HCT116 (cell line): ENCODE data around the gene WASL. TPM values are rescaled to one million over a fixed set of nuclear protein-coding genes. Genes with fewer than 3 reads are reported as not detected.

Experiments
- ATAC-seq: fragments of 200-7000 bp; cut with Tn5 transposase; 2 replicates; pipeline ENCODE4 v1.9.1; 2020; ENCODE audit warnings: mild to moderate bottlenecking, moderate library complexity
- BruUV-seq: library from RNA; stranded (reverse); fragments of 400-500 nt; replicated peaks from 2 replicates; lab custom pipeline; 2021; lab: Mats Ljungman, UMichigan
- CTCF ChIA-PET: fragments of 300-600 bp; sonication (Branson Sonifier 250); formaldehyde crosslinking; loops from one replicate; lab custom pipeline; 2021; ENCODE audit warnings: antibody characterized with exemption; lab: Charles Lee
- POLR2A ChIA-PET: fragments of 300-600, 350-600 bp; sonication (Branson Sonifier 250); formaldehyde crosslinking; loops from one replicate; lab custom pipeline; 2021; ENCODE audit warnings: antibody characterized with exemption; lab: Charles Lee
- RAD21 ChIA-PET, 2 experiments: fragments of 300-600 bp; sonication (Branson Sonifier 250); formaldehyde crosslinking; loops; one replicate each; lab custom pipeline; 2023; ENCODE audit warnings: low total read pairs in 2 of 2; ENCODE audit not compliant: uncharacterized antibody in 2 of 2, unreplicated experiment in 2 of 2, low non-redundant PET in 1 of 2; lab: Charles Lee
- DNase-seq: peaks from one replicate; pipeline ENCODE4 v3.0.0-alpha.2; 2010; ENCODE audit warnings: low read depth, low spot score
- H2AFZ ChIP-seq: fragments of 200-600 bp; shearing (Covaris generic), sonication (generic); 2 replicates; pipeline ENCODE4 v1.6.1; 2017; ENCODE audit warnings: low read depth, mixed run types, mixed read lengths, antibody characterized with exemption, low read length; ENCODE audit not compliant: poor library complexity, severe bottlenecking
- H3K27ac ChIP-seq: 2 replicates; pipeline ENCODE4 v1.5.1; 2012; ENCODE audit warnings: low read depth, low read length
- H3K27me3 ChIP-seq: fragments of 200-600 bp; sonication (generic); 2 replicates; pipeline ENCODE4 v1.6.1; 2016; ENCODE audit warnings: mixed run types, low read length, mixed read lengths; ENCODE audit not compliant: insufficient read depth
- H3K36me3 ChIP-seq, 2 experiments: fragments of 200-500 bp in 1 of 2; fragments of 200-600 bp in 1 of 2; sonication (Bioruptor generic) in 1 of 2; sonication (generic) in 1 of 2; 2 replicates each; pipeline versions ENCODE4 v1.5.1 to v1.6.1; 2014 to 2016; ENCODE audit warnings: low read length in 2 of 2, inconsistent platforms in 1 of 2, mixed read lengths in 1 of 2, mixed run types in 1 of 2; ENCODE audit not compliant: insufficient read depth in 2 of 2, control insufficient read depth in 1 of 2
- H3K4me1 ChIP-seq, 2 experiments: fragments of 200-600 bp in 1 of 2; sonication (generic) in 1 of 2; 2 replicates each; pipeline versions ENCODE4 v1.5.1 to v1.6.1; 2012 to 2017; ENCODE audit warnings: low read length in 2 of 2, inconsistent platforms in 1 of 2, mild to moderate bottlenecking in 1 of 2, mixed read lengths in 1 of 2, mixed run types in 1 of 2, moderate library complexity in 1 of 2; ENCODE audit not compliant: insufficient read depth in 2 of 2, control insufficient read depth in 1 of 2
- H3K4me2 ChIP-seq: fragments of 200-600 bp; sonication (generic); 2 replicates; pipeline ENCODE4 v1.6.1; 2017; ENCODE audit warnings: mixed run types, low read length, mixed read lengths
- H3K4me3 ChIP-seq, 2 experiments: fragments of 200-600 bp in 1 of 2; sonication (generic) in 1 of 2; replicated peaks in 1 of 2; 2 replicates each; pipeline ENCODE4 v1.5.1; 2011 to 2016; ENCODE audit warnings: low read length in 2 of 2, control low read depth in 1 of 2, low read depth in 1 of 2, mild to moderate bottlenecking in 1 of 2, mixed read lengths in 1 of 2, mixed run types in 1 of 2
- H3K79me2 ChIP-seq: fragments of 200-600 bp; sonication (generic); 2 replicates; pipeline ENCODE4 v1.6.1; 2017; ENCODE audit warnings: mild to moderate bottlenecking, mixed run types, low read length, moderate library complexity, mixed read lengths; ENCODE audit not compliant: insufficient read depth
- H3K9ac ChIP-seq: fragments of 200-600 bp; sonication (generic); 2 replicates; pipeline ENCODE4 v1.6.1; 2016; ENCODE audit warnings: low read length, mixed read lengths
- H3K9me2 ChIP-seq: fragments of 200-600 bp; sonication (generic), shearing (Covaris generic); 2 replicates; pipeline ENCODE4 v1.6.1; 2017; ENCODE audit warnings: mixed run types, mild to moderate bottlenecking, moderate library complexity; ENCODE audit not compliant: insufficient read depth
- H3K9me3 ChIP-seq, 2 experiments: fragments of 200-500 bp in 1 of 2; fragments of 200-600 bp in 1 of 2; sonication (Bioruptor generic) in 1 of 2; sonication (generic) in 1 of 2; 2 replicates each; pipeline ENCODE4 v1.6.1; 2014 to 2017; ENCODE audit warnings: low read length in 2 of 2, mixed read lengths in 2 of 2, inconsistent platforms in 1 of 2, low read depth in 1 of 2, mild to moderate bottlenecking in 1 of 2, mixed run types in 1 of 2, moderate library complexity in 1 of 2; ENCODE audit not compliant: control insufficient read depth in 1 of 2, insufficient read depth in 1 of 2
- H4K20me1 ChIP-seq: fragments of 200-600 bp; sonication (generic), shearing (Covaris generic); 2 replicates; pipeline ENCODE4 v1.6.1; 2017; ENCODE audit warnings: mixed run types, mild to moderate bottlenecking, moderate library complexity; ENCODE audit not compliant: insufficient read depth
- CBX3 ChIP-seq: IDR thresholded peaks from 2 replicates; pipeline ENCODE4 v1.6.1; 2012; ENCODE audit warnings: low read depth
- CEBPB ChIP-seq: IDR thresholded peaks from 2 replicates; pipeline ENCODE4 v1.6.1; 2012; ENCODE audit warnings: low read depth
- EGR1 ChIP-seq: IDR thresholded peaks from 2 replicates; pipeline ENCODE4 v1.6.1; 2012; ENCODE audit warnings: low read depth
- EZH2 ChIP-seq: fragments of 200-600 bp; sonication (generic); IDR thresholded peaks from 2 replicates; pipeline ENCODE4 v1.6.1; 2017; ENCODE audit warnings: antibody characterized with exemption, mixed run types
- POLR2A ChIP-seq: IDR thresholded peaks from 2 replicates; pipeline ENCODE4 v1.7.0; 2011; ENCODE audit warnings: borderline replicate concordance; ENCODE audit not compliant: insufficient read depth, insufficient read length; ENCODE audit errors: extremely low read depth
- RAD21 ChIP-seq: IDR thresholded peaks from 2 replicates; pipeline ENCODE4 v1.6.1; 2012; ENCODE audit warnings: low read depth, mild to moderate bottlenecking
- REST ChIP-seq: IDR thresholded peaks from 2 replicates; pipeline ENCODE4 v1.6.1; 2012; ENCODE audit warnings: low read depth
- SIN3A ChIP-seq: IDR thresholded peaks from 2 replicates; pipeline ENCODE4 v1.6.1; 2012; ENCODE audit warnings: low read depth
- SRF ChIP-seq: IDR thresholded peaks from 2 replicates; pipeline ENCODE4 v1.6.1; 2012; ENCODE audit warnings: low read depth
- TCF7L2 ChIP-seq: IDR thresholded peaks from 2 replicates; pipeline ENCODE4 v1.7.0; 2011; ENCODE audit warnings: borderline replicate concordance, inconsistent platforms; ENCODE audit not compliant: insufficient read depth, insufficient read length; ENCODE audit errors: extremely low read depth
- YY1 ChIP-seq: IDR thresholded peaks from 2 replicates; pipeline ENCODE4 v1.6.1; 2011; ENCODE audit warnings: low read length, low read depth, moderate library complexity, mild to moderate bottlenecking; ENCODE audit not compliant: insufficient replicate concordance; ENCODE audit errors: extremely low read depth
- ZBTB33 ChIP-seq: IDR thresholded peaks from 2 replicates; pipeline ENCODE4 v1.6.1; 2011; ENCODE audit warnings: mild to moderate bottlenecking, low read length, moderate library complexity; ENCODE audit not compliant: insufficient replicate concordance; ENCODE audit errors: extremely low read depth
- ZFX ChIP-seq: fragments of 450-650 bp; IDR thresholded peaks from 2 replicates; pipeline ENCODE4 v1.6.1; 2017
- intact Hi-C: fragments of 100-400 bp; cut with micrococcal nuclease; formaldehyde crosslinking; loops from 2 replicates; pipeline ENCODE4 v1.10.0; 2022
- total RNA-seq: library from RNA; stranded (reverse); gene quantifications from one replicate; pipeline ENCODE4 v1.2.1, GENCODE V29; 2021; ENCODE audit not compliant: unreplicated experiment

The WASL gene
- total RNA-seq, 1 experiment from 2014 or later, result 26.2 TPM

GRCh38 chr7:123662293-123662692 is 86.5 kb downstream of the WASL start:
- Histone ChIP-seq H3K4me1 (no peaks in the 10 kb centered on the region), H3K36me3 (no peaks in the 10 kb centered on the region), H3K4me3 (no peak overlapping the region), H3K79me2 (no peaks in the 10 kb centered on the region), H3K27me3 (no peaks in the 10 kb centered on the region), H3K9me3 (no peaks in the 10 kb centered on the region), H3K9ac (no peak overlapping the region), H3K27ac (no peak overlapping the region), H3K4me2 (no peak overlapping the region), H4K20me1 (no peaks in the 10 kb centered on the region), H2AFZ (no peak overlapping the region), H3K9me2 (no peaks in the 10 kb centered on the region)
- ChIA-PET CTCF (no interaction called here), RAD21 (no interaction called here), POLR2A (no interaction called here)
- no TSS peak for BruUV-seq
- TF ChIP-seq REST (no peak), SIN3A (no peak), ZBTB33 (no peak), EGR1 (no peak), CEBPB (no peak), RAD21 (no peak), SRF (no peak), CBX3 (no peak), ZFX (no peak), TCF7L2 (no peak), POLR2A (no peak), YY1 (no peak), EZH2 (no peak)
- intact Hi-C loops, result no loop called here
- DNase-seq, result no peak
- ATAC-seq, result no peak
